Activated CD8-positive, alpha-beta memory T cell treated with anti-CD3 and anti-CD28 coated beads for 24 hours (primary cell): ENCODE measurements around the gene CDH20.

Experiments used
- DNase-seq: peaks from one replicate; pipeline ENCODE4 v3.0.0-alpha.2; 2020

Gene CDH20

GRCh38 chr18:61333271-61333745 lies at the start of gene CDH20:
TSS of gene CDH20 (plus strand) at chr18:61333430.
- DNase-seq: no peak

DNA sequence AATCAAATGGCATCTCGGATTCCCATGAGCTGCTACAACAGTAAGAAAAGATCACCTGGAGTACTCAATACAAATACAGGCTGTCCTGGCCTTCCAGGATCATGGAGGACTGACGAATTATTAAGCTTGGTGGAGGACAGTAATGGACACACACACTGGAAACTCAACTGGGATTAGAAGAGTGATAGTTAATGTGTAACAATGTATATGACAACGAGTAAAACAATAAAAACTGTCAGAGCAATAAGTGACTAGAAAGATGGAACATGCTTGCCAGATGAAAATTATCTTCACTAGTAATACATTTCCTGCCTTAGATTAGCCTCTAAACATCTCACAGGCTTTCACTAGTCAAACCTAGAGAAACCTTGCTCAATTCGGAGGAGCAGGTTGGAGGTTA lies 49.2 kb upstream of the CDH20 start:
- DNase-seq: no peak

DNA sequence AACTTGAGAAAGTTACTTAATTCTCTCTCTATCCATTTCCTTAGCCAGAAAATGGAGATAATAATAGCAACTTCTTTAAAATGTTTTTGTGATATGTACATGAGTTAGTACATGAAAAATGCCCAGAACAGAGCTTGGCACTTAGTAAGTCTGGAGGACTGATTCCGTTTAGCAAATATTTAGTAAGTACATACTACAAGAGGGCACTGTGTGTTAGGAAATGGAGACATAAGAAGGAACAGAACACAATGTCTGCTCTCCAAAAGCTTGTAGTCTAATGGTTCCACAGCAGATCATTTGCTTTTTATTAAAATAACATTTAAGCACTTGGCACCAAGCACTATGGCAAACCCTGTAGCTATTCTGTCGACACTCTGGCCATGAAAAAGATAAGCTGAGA lies 47.5 kb upstream of the CDH20 start:
- no peak for DNase-seq

DNA sequence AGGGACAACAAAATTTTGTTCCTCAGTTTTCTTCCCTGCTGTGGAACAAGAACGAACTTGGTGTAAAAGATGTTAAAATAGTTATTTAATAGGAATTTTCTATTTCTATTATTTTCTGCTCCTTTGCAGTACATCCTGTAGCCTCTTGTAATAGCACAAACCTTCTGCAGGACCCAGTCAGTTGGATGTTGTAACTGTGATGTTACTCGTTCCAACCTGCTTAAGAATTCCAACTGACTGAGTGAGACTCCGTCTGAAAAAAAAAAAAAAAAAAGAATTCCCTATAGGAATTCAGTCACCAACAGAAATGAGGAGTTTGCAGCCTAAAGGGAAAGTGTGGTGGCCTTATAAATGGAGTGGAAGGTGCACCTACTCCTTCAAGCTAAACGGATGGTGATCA lies 46.4 kb upstream of the CDH20 start:
- DNase-seq: no peak

DNA sequence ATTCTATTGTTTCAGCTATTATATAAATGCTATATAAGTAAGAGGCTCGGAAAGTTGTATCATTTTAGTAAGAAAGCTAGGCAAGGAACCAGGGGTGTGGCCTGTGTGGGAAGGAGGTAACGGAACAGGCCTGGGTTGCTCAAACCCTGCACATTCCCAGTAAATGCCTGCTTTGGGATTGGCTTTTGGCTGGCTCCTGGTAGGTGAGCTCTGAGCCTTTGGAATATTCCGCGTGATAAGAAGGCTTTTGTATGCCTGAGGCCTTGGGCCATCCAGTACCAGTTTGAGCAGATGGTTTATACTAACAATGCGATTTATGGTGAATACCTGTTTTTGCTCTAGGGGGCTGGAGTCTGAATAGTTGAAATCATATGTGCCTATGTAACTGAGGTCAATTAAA lies 42.6 kb upstream of the CDH20 start:
- no peak for DNase-seq

- DNase-seq: no peak
Measured at GRCh38 chr18:61292280-61293035, 40.8 kb upstream of the CDH20 start.

GRCh38 chr18:61295153-61295552 lies 38.1 kb upstream of the CDH20 start:
- DNase-seq: no peak

- DNase-seq: no peak
Measured at GRCh38 chr18:61308004-61308403, 25.2 kb upstream of the CDH20 start.

GRCh38 chr18:61308795-61309393 lies 24.3 kb upstream of the CDH20 start:
- DNase-seq: no peak

DNA sequence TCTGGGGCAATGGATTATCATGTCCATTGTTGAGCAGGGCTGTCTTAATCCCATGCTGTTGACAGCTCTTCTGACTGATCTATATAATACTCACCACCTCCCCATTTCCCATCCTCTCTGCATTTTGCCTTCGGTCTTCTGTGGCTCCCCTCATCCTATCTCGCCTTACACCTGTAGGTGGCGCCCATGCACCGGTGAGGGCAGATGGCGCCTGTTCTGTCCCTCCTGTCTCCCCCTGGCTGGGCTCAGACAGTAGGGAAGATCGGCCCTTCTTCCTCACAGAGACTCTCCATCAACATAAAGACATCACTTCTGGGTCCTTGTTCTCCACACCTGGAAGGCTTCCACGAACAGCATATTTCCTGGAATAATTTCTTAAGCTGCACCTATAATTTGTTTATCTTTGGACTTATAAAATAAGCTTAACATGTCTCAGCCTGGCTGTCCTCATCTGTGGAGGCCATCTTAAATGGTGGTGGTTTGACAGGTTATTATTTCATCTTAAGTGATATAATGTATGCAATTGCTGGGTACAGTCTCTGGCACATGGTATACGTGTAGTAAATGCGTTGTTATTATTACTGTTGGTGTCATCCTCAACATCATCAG lies 10.9 kb upstream of the CDH20 start:
- DNase-seq: no peak

- no peak for DNase-seq
Measured at GRCh38 chr18:61323951-61324350, 9.3 kb upstream of the CDH20 start.

DNA sequence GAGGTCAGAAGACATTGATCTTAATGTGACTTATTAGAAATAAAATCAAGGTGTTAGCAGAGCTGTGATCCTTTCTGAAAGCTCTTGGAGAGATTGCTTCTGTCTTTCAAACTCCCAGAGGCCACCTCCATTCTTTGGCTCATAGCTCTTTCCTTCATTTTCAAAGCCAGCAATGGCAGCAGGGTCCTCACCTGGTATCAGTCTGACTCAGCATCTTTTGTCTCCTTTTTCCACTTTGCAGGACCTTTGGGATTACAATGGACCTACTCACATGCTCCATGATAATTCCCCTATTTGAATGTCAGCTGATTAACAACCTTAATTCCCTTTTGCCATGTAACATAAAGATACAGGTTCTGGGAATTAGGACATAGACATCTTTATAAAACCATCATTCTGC lies 6.8 kb upstream of the CDH20 start:
- DNase-seq: no peak

GRCh38 chr18:61329398-61329797 lies 3.8 kb upstream of the CDH20 start:
- no peak for DNase-seq

- DNase-seq: no peak
Measured at GRCh38 chr18:61331051-61331450, 2.2 kb upstream of the CDH20 start.

DNA sequence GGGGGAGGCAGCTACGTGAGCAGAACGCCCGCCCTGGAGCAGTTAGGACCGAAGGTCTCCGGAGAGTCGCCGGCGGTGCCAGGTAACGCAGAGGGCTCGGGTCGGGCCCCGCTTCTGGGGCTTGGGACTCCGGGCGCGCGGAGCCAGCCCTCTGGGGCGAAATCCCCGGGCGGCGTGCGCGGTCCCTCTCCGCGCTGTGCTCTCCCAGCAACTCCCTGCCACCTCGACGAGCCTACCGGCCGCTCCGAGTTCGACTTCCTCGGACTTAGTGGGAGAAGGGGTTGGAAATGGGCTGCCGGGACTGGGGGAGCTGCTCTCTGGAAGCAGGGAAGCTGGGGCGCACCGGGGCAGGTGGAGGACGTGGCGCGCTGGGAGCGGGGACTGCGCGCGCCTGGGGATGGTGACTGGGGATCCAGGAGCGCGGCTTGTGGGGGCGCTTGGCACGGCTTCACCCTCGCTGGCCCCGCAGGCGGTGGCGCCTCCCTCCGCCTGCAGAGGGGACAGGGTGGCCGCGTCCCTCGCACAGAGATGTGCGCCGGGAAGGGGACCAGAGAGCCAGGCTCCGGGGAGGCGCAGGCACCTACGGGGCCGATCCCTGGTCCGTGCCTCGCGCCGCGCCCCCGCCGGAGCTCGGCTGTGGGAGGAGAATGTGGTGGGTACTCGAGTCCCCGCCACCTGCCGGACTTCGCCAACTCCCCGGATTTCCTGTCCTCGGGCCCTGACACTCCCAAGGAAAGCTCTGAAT lies 688 bp downstream of the CDH20 start:
- DNase-seq: no peak

- DNase-seq: no peak
Measured at GRCh38 chr18:61334491-61334850, 1.2 kb downstream of the CDH20 start.

- DNase-seq: no peak
Measured at GRCh38 chr18:61334951-61335683, 1.9 kb downstream of the CDH20 start.

- DNase-seq: no peak
Measured at GRCh38 chr18:61335684-61336555, 2.7 kb downstream of the CDH20 start.

GRCh38 chr18:61336766-61337165 lies 3.5 kb downstream of the CDH20 start:
- DNase-seq: no peak

DNA sequence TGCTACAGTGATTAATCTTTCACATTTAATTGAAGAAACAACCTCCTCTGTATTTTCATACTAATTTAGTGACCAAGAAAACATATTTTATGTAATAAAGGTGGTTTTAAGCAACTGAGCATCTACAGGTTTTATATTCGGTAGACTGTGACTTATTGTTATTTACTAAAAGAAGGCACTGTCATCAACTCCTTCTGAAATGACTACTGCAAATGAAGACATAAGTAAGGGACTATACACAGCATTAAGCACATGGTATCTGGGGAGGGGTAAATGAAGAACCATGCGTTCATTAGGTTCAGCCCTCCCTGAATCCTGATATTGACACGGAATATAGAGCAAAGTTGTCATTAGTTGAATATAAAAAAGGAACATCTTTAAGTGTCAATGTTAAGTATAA lies 4.3 kb downstream of the CDH20 start:
- no peak for DNase-seq

GRCh38 chr18:61340148-61340547 lies 6.9 kb downstream of the CDH20 start:
- no peak for DNase-seq

DNA sequence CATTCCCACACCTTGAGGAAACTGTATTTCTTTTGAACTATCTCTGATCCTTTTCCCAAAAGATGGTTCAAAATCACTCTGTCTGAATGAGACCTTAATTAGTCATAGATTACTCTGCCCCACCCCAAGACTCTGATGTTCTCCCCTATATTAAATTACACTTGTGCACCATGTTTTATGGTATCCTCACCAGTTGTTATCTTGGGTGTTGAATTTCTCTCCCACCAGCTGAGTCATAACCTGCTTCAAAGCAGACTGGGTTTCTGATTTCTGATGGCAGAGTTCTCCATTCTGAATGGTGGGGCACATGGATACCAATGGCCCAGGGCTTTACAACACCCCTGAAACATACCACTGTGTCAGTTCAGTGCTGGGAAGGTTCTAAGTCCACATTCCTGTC lies 15.0 kb downstream of the CDH20 start:
- DNase-seq: no peak
